HepG2 (cell line): ENCODE results near the gene HOXA5. TPM values are rescaled to one million over a fixed set of nuclear protein-coding genes. Genes with fewer than 3 reads are reported as not detected.

ENCODE experiments used
- ATAC-seq: fragments of 200-7000 bp; cut with Tn5 transposase; 3 replicates; pipeline ENCODE4 v1.9.1; 2020; ENCODE audit warnings: mild to moderate bottlenecking, moderate library complexity
- BruUV-seq: library from RNA; stranded (reverse); fragments of 400-500 nt; replicated peaks from 2 replicates; lab custom pipeline; 2021; lab: Mats Ljungman, UMichigan
- CTCF ChIA-PET: fragments of 300-600 bp; formaldehyde crosslinking; extraction: SDS; loops from one replicate; lab custom pipeline; 2021; ENCODE audit warnings: low total read pairs, inconsistent platforms, low intra/inter-chr PET ratio; lab: Yijun Ruan, JAX
- POLR2A ChIA-PET: fragments of 350-600 bp; sonication (Branson Sonifier 250); formaldehyde crosslinking; loops from one replicate; lab custom pipeline; 2020; ENCODE audit warnings: antibody characterized with exemption, inconsistent platforms; lab: Yijun Ruan, JAX
- DNase-seq: peaks from one replicate; pipeline ENCODE4 v3.0.0-alpha.2; 2015; ENCODE audit warnings: low spot score
- FAIRE-seq: peaks from 3 replicates; lab custom pipeline; 2011; peaks lifted over from hg19 to GRCh38; lab: Jason Lieb, UNC
- H2AFZ ChIP-seq: one replicate; pipeline ENCODE4 v1.6.1; 2011; ENCODE audit warnings: low read length, inconsistent platforms
- H3K27ac ChIP-seq: fragments of 300-600 bp; 3 replicates; pipeline ENCODE4 v1.8.0; 2011; ENCODE audit warnings: mixed run types, mild to moderate bottlenecking, mixed read lengths, low read length, inconsistent platforms; ENCODE audit not compliant: insufficient read depth; ENCODE audit errors: extremely low read length
- H3K27me3 ChIP-seq, 2 experiments: fragments of 200-600 bp in 1 of 2; 2 replicates in 1 of 2; 3 replicates in 1 of 2; pipeline versions ENCODE4 v1.6.0 to v1.8.0; 2011; ENCODE audit warnings: low read length in 2 of 2, mild to moderate bottlenecking in 2 of 2, moderate library complexity in 2 of 2, inconsistent platforms in 1 of 2; ENCODE audit not compliant: insufficient read depth in 2 of 2, control insufficient read depth in 1 of 2
- H3K36me3 ChIP-seq, 2 experiments: fragments of 200-600 bp in 1 of 2; replicated peaks in 1 of 2; 2 replicates in 1 of 2; 3 replicates in 1 of 2; pipeline versions ENCODE4 v1.5.1 to v1.8.0; 2011; ENCODE audit warnings: low read length in 2 of 2, inconsistent platforms in 1 of 2; ENCODE audit not compliant: insufficient read depth in 2 of 2, control insufficient read depth in 1 of 2
- H3K4me1 ChIP-seq: 2 replicates; pipeline ENCODE4 v1.5.1; 2012; ENCODE audit warnings: low read length, inconsistent platforms; ENCODE audit not compliant: insufficient read depth
- H3K4me2 ChIP-seq: 2 replicates; pipeline ENCODE4 v1.6.0; 2011; ENCODE audit warnings: low read depth, low read length, inconsistent platforms
- H3K4me3 ChIP-seq, 3 experiments: fragments of 200-600 bp in 1 of 3; sonication (generic), shearing (Covaris generic) in 1 of 3; replicated peaks in 1 of 3; 2 replicates each; pipeline ENCODE4 v1.5.1; 2011 to 2016; ENCODE audit warnings: low read length in 3 of 3, inconsistent platforms in 2 of 3, low read depth in 2 of 3, mild to moderate bottlenecking in 2 of 3, control low read depth in 1 of 3, mixed read lengths in 1 of 3; ENCODE audit not compliant: insufficient read depth in 1 of 3
- H3K79me2 ChIP-seq: one replicate; pipeline ENCODE4 v1.6.1; 2011; ENCODE audit warnings: low read length, inconsistent platforms; ENCODE audit not compliant: insufficient read depth
- H3K9ac ChIP-seq: 2 replicates; pipeline ENCODE4 v1.6.0; 2011; ENCODE audit warnings: mild to moderate bottlenecking, low read depth, low read length, inconsistent platforms; ENCODE audit not compliant: insufficient read depth
- H3K9me3 ChIP-seq: 2 replicates; pipeline ENCODE4 v1.5.1; 2012; ENCODE audit warnings: mild to moderate bottlenecking, low read length
- H4K20me1 ChIP-seq: 2 replicates; pipeline ENCODE4 v1.6.0; 2011; ENCODE audit warnings: inconsistent platforms, mild to moderate bottlenecking, low read length, moderate library complexity; ENCODE audit not compliant: insufficient read depth
- AGO2 ChIP-seq: fragments of 200-400 bp; formaldehyde crosslinking; optimal IDR thresholded peaks from 2 replicates; pipeline ENCODE3; 2017; ENCODE audit warnings: mild to moderate bottlenecking, low read depth, low read length, moderate library complexity
- ATM ChIP-seq: fragments of 450-650 bp; IDR thresholded peaks from 2 replicates; pipeline ENCODE4 v1.7.1; 2017; ENCODE audit warnings: mild to moderate bottlenecking, borderline replicate concordance
- FOXA3 ChIP-seq: IDR thresholded peaks from 2 replicates; pipeline ENCODE4 v1.6.1; 2016; ENCODE audit warnings: missing genetic modification reagents, missing compliant biosample characterization
- GABPB1 ChIP-seq: IDR thresholded peaks from 2 replicates; pipeline ENCODE4 v1.6.1; 2016; ENCODE audit warnings: mild to moderate bottlenecking, missing genetic modification reagents, moderate library complexity, missing compliant biosample characterization
- GATAD2A ChIP-seq: IDR thresholded peaks from 2 replicates; pipeline ENCODE4 v1.6.1; 2016
- MBNL3 ChIP-seq: fragments of 250-450 bp; sonication (Bioruptor Pico); conservative IDR thresholded peaks from 2 replicates; pipeline ENCODE4 v1.8.0; 2022; ENCODE audit warnings: mild to moderate bottlenecking, inconsistent platforms
- PCBP2 ChIP-seq: fragments of 200-400 bp; formaldehyde crosslinking; optimal IDR thresholded peaks from 2 replicates; pipeline ENCODE3; 2018; ENCODE audit warnings: low read length, low read depth; ENCODE audit not compliant: poor library complexity, severe bottlenecking
- RELA ChIP-seq: sonication (generic); formaldehyde crosslinking; IDR thresholded peaks from 2 replicates; pipeline ENCODE4 v1.4.0; 2020; ENCODE audit warnings: missing genetic modification reagents
- SOX5 ChIP-seq: IDR thresholded peaks from 2 replicates; pipeline ENCODE4 v1.6.1; 2016; ENCODE audit warnings: borderline replicate concordance
- SRSF1 ChIP-seq: fragments of 200-400 bp; formaldehyde crosslinking; optimal IDR thresholded peaks from 2 replicates; pipeline ENCODE3; 2017; ENCODE audit warnings: mild to moderate bottlenecking, low read depth, low read length, moderate library complexity
- TBP ChIP-seq: sonication (generic); formaldehyde crosslinking; IDR thresholded peaks from 2 replicates; pipeline ENCODE4 v1.5.0; 2020; ENCODE audit warnings: missing genetic modification reagents
- ZFYVE20 ChIP-seq: sonication (generic); formaldehyde crosslinking; IDR thresholded peaks from 2 replicates; pipeline ENCODE4 v1.8.0; 2023; ENCODE audit warnings: low read depth, mild to moderate bottlenecking, moderate library complexity, missing genetic modification reagents, borderline replicate concordance
- ZNF3 ChIP-seq: IDR thresholded peaks from 2 replicates; pipeline ENCODE4 v1.7.0; 2017; ENCODE audit warnings: inconsistent platforms
- ZNF34 ChIP-seq: sonication (generic); formaldehyde crosslinking; IDR thresholded peaks from 2 replicates; pipeline ENCODE4 v1.4.0; 2020; ENCODE audit warnings: mild to moderate bottlenecking, missing genetic modification reagents, borderline replicate concordance
- ZNF513 ChIP-seq: sonication (generic); formaldehyde crosslinking; conservative IDR thresholded peaks from 2 replicates; pipeline ENCODE4 v1.5.0; 2020; ENCODE audit warnings: missing genetic modification reagents
- ZNF567 ChIP-seq: sonication (generic); formaldehyde crosslinking; IDR thresholded peaks from 2 replicates; pipeline ENCODE4 v1.8.1; 2023; ENCODE audit warnings: mild to moderate bottlenecking, missing genetic modification reagents, borderline replicate concordance
- WGBS: methylation state at CpG from one replicate; pipeline ENCODE4 v1.1.6; 2017; ENCODE audit warnings: low lambda C conversion rate; 5-methylcytosine and 5-hydroxymethylcytosine counted together
- in situ Hi-C: cut with HindIII; loops from 2 replicates; pipeline ENCODE4 v1.10.0; 2017; ENCODE audit warnings: low pct_unique_long_range_greater_than_20kb; ENCODE audit not compliant: extremely low pct_ligation_motif_present
- intact Hi-C: fragments of 100-400 bp; cut with micrococcal nuclease; formaldehyde crosslinking; loops from one replicate; pipeline ENCODE4 v1.10.0; 2022; ENCODE audit not compliant: unreplicated experiment
- polyA plus RNA-seq, 8 experiments: library from polyadenylated mRNA; depleted of rRNA in 3 of 8; stranded (reverse) in 7 of 8; unstranded in 1 of 8; fragments of >200 nt; fragmentation: Illumina TruSeq in 4 of 8; extraction: Trizol in 4 of 8; gene quantifications; 2 replicates each; pipeline versions ENCODE4 v1.2.1 to v1.2.3, GENCODE V29; 2011 to 2016; ENCODE audit warnings: low read depth in 4 of 8, missing spikeins in 1 of 8, mixed read lengths in 1 of 8; ENCODE audit not compliant: insufficient read depth in 1 of 8
- total RNA-seq, 5 experiments: library from RNA; depleted of rRNA; stranded (reverse); fragments of >200 nt; fragmentation: Illumina TruSeq; extraction: Trizol; gene quantifications; 2 replicates each; pipeline ENCODE4 v1.2.3, GENCODE V29; 2016; ENCODE audit warnings: low read depth in 1 of 5
- TF ChIP-seq, protein P1 (sequence below): sonication (generic); formaldehyde crosslinking; IDR thresholded peaks from 2 replicates; pipeline ENCODE4 v1.8.0; 2022; ENCODE audit warnings: missing genetic modification reagents, mild to moderate bottlenecking, moderate library complexity, borderline replicate concordance
- TF ChIP-seq, protein P2 (sequence below): IDR thresholded peaks from 2 replicates; pipeline ENCODE4 v1.6.1; 2016; ENCODE audit warnings: mild to moderate bottlenecking
- TF ChIP-seq, protein P3 (sequence below): sonication (generic); formaldehyde crosslinking; IDR thresholded peaks from 2 replicates; pipeline ENCODE4 v1.4.0; 2020; ENCODE audit warnings: mild to moderate bottlenecking, missing genetic modification reagents

The HOXA5 gene
- total and polyA plus RNA-seq, 2 of the 13 experiments (the other 11 are each of a cell fraction or from before 2014, with no cell fraction given): 3.2 to 3.6 TPM

DNA sequence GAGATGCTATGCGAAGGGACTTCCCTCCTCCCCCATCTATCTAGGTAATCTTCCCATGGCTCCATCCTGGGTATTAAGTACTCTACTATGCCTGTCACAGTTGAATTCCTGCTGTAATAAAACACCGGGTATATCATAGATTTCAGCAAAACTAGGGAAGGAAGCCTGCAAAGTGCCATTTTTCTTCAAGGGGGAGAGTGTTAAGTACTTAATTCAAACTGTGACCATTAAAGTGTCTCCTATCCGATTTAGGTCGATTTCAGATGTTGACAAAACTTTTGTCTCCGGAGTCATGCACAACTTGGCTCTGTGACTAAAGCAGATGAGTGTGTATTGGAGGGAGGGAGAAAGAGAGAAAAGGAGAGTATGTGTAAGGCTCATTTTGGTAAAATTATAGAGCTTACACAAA, 17.5 kb downstream of the HOXA5 start:
- Histone ChIP-seq H3K9ac (no peak overlapping the region), H3K79me2 (peaks cover 25% of the 10 kb centered on the region), H4K20me1 (no peaks in the 10 kb centered on the region), H3K9me3 (no peaks in the 10 kb centered on the region), H3K4me1 (peaks cover 71% of the 10 kb centered on the region), H2AFZ (no peak overlapping the region), H3K4me2 (no peak overlapping the region), H3K36me3 (peaks cover 0 to 8% of the 10 kb centered on the region in 2 experiments; a peak in 1 of 5 replicates), H3K27ac (no peak overlapping the region), H3K4me3 (no peak overlapping the region), H3K27me3 (no peaks in the 10 kb centered on the region; a peak in 1 of 5 replicates)
- no peak for FAIRE-seq
- ChIA-PET POLR2A (no interaction called here), CTCF (no interaction called here)
- DNase-seq: no peak
- intact Hi-C loops: no loop called here
- in situ Hi-C loops: no loop called here
- BruUV-seq: no TSS peak
- ATAC-seq: no peak
- 86% methylated on average over 5 of the region's 5 CpGs for WGBS
- TF ChIP-seq ZNF567 (CRISPR knock-in tag) (no peak), FOXA3 (no peak), SRSF1 (no peak), MBNL3 (CRISPR knock-in tag) (no peak), GABPB1 (no peak), ZNF513 (CRISPR knock-in tag) (no peak), ZFYVE20 (CRISPR knock-in tag) (no peak), PCBP2 (no peak), ATM (no peak), GATAD2A (CRISPR knock-in tag) (no peak), SOX5 (CRISPR knock-in tag) (no peak), TBP (CRISPR knock-in tag) (no peak), ZNF34 (no peak), AGO2 (no peak), RELA (CRISPR knock-in tag) (no peak), ZNF3 (no peak)
- TF ChIP-seq, protein P1, sequence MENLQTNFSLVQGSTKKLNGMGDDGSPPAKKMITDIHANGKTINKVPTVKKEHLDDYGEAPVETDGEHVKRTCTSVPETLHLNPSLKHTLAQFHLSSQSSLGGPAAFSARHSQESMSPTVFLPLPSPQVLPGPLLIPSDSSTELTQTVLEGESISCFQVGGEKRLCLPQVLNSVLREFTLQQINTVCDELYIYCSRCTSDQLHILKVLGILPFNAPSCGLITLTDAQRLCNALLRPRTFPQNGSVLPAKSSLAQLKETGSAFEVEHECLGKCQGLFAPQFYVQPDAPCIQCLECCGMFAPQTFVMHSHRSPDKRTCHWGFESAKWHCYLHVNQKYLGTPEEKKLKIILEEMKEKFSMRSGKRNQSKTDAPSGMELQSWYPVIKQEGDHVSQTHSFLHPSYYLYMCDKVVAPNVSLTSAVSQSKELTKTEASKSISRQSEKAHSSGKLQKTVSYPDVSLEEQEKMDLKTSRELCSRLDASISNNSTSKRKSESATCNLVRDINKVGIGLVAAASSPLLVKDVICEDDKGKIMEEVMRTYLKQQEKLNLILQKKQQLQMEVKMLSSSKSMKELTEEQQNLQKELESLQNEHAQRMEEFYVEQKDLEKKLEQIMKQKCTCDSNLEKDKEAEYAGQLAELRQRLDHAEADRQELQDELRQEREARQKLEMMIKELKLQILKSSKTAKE (CRISPR knock-in tag): no peak
- TF ChIP-seq, protein P2, sequence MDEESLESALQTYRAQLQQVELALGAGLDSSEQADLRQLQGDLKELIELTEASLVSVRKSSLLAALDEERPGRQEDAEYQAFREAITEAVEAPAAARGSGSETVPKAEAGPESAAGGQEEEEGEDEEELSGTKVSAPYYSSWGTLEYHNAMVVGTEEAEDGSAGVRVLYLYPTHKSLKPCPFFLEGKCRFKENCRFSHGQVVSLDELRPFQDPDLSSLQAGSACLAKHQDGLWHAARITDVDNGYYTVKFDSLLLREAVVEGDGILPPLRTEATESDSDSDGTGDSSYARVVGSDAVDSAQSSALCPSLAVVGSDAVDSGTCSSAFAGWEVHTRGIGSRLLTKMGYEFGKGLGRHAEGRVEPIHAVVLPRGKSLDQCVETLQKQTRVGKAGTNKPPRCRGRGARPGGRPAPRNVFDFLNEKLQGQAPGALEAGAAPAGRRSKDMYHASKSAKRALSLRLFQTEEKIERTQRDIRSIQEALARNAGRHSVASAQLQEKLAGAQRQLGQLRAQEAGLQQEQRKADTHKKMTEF (CRISPR knock-in tag): no peak
- TF ChIP-seq, protein P3, sequence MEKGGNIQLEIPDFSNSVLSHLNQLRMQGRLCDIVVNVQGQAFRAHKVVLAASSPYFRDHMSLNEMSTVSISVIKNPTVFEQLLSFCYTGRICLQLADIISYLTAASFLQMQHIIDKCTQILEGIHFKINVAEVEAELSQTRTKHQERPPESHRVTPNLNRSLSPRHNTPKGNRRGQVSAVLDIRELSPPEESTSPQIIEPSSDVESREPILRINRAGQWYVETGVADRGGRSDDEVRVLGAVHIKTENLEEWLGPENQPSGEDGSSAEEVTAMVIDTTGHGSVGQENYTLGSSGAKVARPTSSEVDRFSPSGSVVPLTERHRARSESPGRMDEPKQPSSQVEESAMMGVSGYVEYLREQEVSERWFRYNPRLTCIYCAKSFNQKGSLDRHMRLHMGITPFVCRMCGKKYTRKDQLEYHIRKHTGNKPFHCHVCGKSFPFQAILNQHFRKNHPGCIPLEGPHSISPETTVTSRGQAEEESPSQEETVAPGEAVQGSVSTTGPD (CRISPR knock-in tag): no peak
